Neural progenitor cell (in vitro differentiated cells): ENCODE measurements around the gene ADNP2.

ENCODE experiments used
- EZH2 ChIP-seq: fragments of 200-600 bp; sonication (generic); IDR thresholded peaks from 2 replicates; pipeline ENCODE4 v1.6.1; 2017; ENCODE audit warnings: antibody characterized with exemption, mild to moderate bottlenecking, moderate library complexity
- TF ChIP-seq, protein P1 (sequence below): fragments of 200-600 bp; sonication (generic); IDR thresholded peaks from 2 replicates; pipeline ENCODE4 v1.5.1; 2017; ENCODE audit warnings: antibody characterized with exemption, mild to moderate bottlenecking

GRCh38 chr18:80143881-80144280 lies 34.8 kb downstream of the ADNP2 start:
- TF ChIP-seq, protein P1, sequence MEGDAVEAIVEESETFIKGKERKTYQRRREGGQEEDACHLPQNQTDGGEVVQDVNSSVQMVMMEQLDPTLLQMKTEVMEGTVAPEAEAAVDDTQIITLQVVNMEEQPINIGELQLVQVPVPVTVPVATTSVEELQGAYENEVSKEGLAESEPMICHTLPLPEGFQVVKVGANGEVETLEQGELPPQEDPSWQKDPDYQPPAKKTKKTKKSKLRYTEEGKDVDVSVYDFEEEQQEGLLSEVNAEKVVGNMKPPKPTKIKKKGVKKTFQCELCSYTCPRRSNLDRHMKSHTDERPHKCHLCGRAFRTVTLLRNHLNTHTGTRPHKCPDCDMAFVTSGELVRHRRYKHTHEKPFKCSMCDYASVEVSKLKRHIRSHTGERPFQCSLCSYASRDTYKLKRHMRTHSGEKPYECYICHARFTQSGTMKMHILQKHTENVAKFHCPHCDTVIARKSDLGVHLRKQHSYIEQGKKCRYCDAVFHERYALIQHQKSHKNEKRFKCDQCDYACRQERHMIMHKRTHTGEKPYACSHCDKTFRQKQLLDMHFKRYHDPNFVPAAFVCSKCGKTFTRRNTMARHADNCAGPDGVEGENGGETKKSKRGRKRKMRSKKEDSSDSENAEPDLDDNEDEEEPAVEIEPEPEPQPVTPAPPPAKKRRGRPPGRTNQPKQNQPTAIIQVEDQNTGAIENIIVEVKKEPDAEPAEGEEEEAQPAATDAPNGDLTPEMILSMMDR = no peak
- TF ChIP-seq EZH2 = no peak
